IMR-90 (cell line): Measurements from ENCODE around the gene KCNIP1. TPM values are rescaled to one million over a fixed set of nuclear protein-coding genes. Genes with fewer than 3 reads are reported as not detected.

Experiments
- ATAC-seq: fragments of 200-7000 bp; cut with Tn5 transposase; 2 replicates; pipeline ENCODE4 v1.9.1; 2020; ENCODE audit warnings: low read depth, mild to moderate bottlenecking, moderate library complexity
- BruUV-seq: library from RNA; stranded (reverse); fragments of 400-500 nt; replicated peaks from 2 replicates; lab custom pipeline; 2021; lab: Mats Ljungman, UMichigan
- CTCF ChIA-PET: fragments of 300-600 bp; formaldehyde crosslinking; extraction: SDS; loops from one replicate; lab custom pipeline; 2021; ENCODE audit warnings: antibody characterized with exemption; lab: Yijun Ruan, JAX
- POLR2A ChIA-PET: fragments of 300-600 bp; sonication (Branson Sonifier 250); formaldehyde crosslinking; loops from one replicate; lab custom pipeline; 2022; ENCODE audit warnings: antibody characterized with exemption; ENCODE audit not compliant: unreplicated experiment; lab: Charles Lee
- DNase-seq: peaks from one replicate; pipeline ENCODE4 v3.0.0; 2013
- H2AFZ ChIP-seq: replicated peaks from 2 replicates; pipeline ENCODE3; 2013; ENCODE audit warnings: low read length, mild to moderate bottlenecking; ENCODE audit not compliant: poor library complexity
- H2AK5ac ChIP-seq: 2 replicates; pipeline ENCODE4 v1.6.1; 2013; ENCODE audit warnings: low read depth, low read length, inconsistent platforms
- H2AK9ac ChIP-seq: replicated peaks from 2 replicates; pipeline ENCODE3; 2013; ENCODE audit warnings: mild to moderate bottlenecking, low read depth, low read length, moderate library complexity; ENCODE audit not compliant: poor library complexity
- H2BK120ac ChIP-seq: 2 replicates; pipeline ENCODE4 v1.6.1; 2013; ENCODE audit warnings: low read depth, low read length, inconsistent platforms
- H2BK15ac ChIP-seq: 3 replicates; pipeline ENCODE4 v1.6.1; 2013; ENCODE audit warnings: low read depth, low read length, inconsistent platforms
- H2BK20ac ChIP-seq: 2 replicates; pipeline ENCODE4 v1.6.1; 2013; ENCODE audit warnings: low read depth, mild to moderate bottlenecking, inconsistent platforms, low read length, moderate library complexity
- H2BK5ac ChIP-seq: 2 replicates; pipeline ENCODE4 v1.6.1; 2013; ENCODE audit warnings: mild to moderate bottlenecking, low read depth, low read length, inconsistent platforms; ENCODE audit not compliant: poor library complexity, severe bottlenecking
- H3K14ac ChIP-seq: replicated peaks from 2 replicates; pipeline ENCODE4 v1.6.1; 2013; ENCODE audit warnings: low read depth, low read length, inconsistent platforms
- H3K18ac ChIP-seq: 2 replicates; pipeline ENCODE4 v1.6.1; 2013; ENCODE audit warnings: low read depth, low read length, control low read depth
- H3K23ac ChIP-seq: 2 replicates; pipeline ENCODE4 v1.6.1; 2013; ENCODE audit warnings: low read depth, low read length, inconsistent platforms
- H3K27ac ChIP-seq: 2 replicates; pipeline ENCODE4 v1.5.1; 2013; ENCODE audit warnings: mild to moderate bottlenecking, control low read depth, low read length; ENCODE audit not compliant: insufficient read depth
- H3K27me3 ChIP-seq: 2 replicates; pipeline ENCODE4 v1.6.1; 2013; ENCODE audit warnings: low read length; ENCODE audit not compliant: control insufficient read depth, insufficient read depth
- H3K36me3 ChIP-seq: 2 replicates; pipeline ENCODE4 v1.6.1; 2013; ENCODE audit warnings: low read length, mixed read lengths; ENCODE audit not compliant: control insufficient read depth, insufficient read depth
- H3K4ac ChIP-seq: 2 replicates; pipeline ENCODE4 v1.6.1; 2013; ENCODE audit warnings: low read depth, low read length, inconsistent platforms
- H3K4me1 ChIP-seq: 2 replicates; pipeline ENCODE4 v1.6.1; 2013; ENCODE audit warnings: low read length, mixed read lengths; ENCODE audit not compliant: control insufficient read depth, insufficient read depth
- H3K4me2 ChIP-seq: 2 replicates; pipeline ENCODE4 v1.6.1; 2013; ENCODE audit warnings: low read depth, mild to moderate bottlenecking, control low read depth, low read length, moderate library complexity
- H3K4me3 ChIP-seq: 2 replicates; pipeline ENCODE4 v1.5.1; 2013; ENCODE audit warnings: low read depth, mild to moderate bottlenecking, control low read depth, low read length, moderate library complexity; ENCODE audit not compliant: insufficient read depth
- H3K56ac ChIP-seq: 2 replicates; pipeline ENCODE4 v1.6.1; 2013; ENCODE audit warnings: low read length, inconsistent platforms; ENCODE audit not compliant: insufficient read depth; ENCODE audit errors: extremely low read depth
- H3K79me1 ChIP-seq, 2 experiments: 2 replicates each; pipeline ENCODE4 v1.6.1; 2013; ENCODE audit warnings: low read length in 2 of 2, inconsistent platforms in 1 of 2, low read depth in 1 of 2
- H3K9ac ChIP-seq: 2 replicates; pipeline ENCODE4 v1.6.1; 2013; ENCODE audit warnings: low read depth, low read length, control low read depth
- H3K9me1 ChIP-seq: 2 replicates; pipeline ENCODE4 v1.6.1; 2013; ENCODE audit warnings: low read length, inconsistent platforms; ENCODE audit not compliant: insufficient read depth
- H3K9me3 ChIP-seq: 2 replicates; pipeline ENCODE4 v1.6.1; 2013; ENCODE audit warnings: low read length; ENCODE audit not compliant: control insufficient read depth, insufficient read depth
- H4K20me1 ChIP-seq: 2 replicates; pipeline ENCODE4 v1.6.1; 2013; ENCODE audit warnings: low read length, inconsistent platforms; ENCODE audit not compliant: insufficient read depth
- H4K5ac ChIP-seq: 2 replicates; pipeline ENCODE4 v1.6.1; 2013; ENCODE audit warnings: mild to moderate bottlenecking, low read depth, low read length, control low read depth
- H4K8ac ChIP-seq, 2 experiments: 2 replicates each; pipeline ENCODE4 v1.6.1; 2013; ENCODE audit warnings: low read depth in 2 of 2, low read length in 2 of 2, control low read depth in 1 of 2, inconsistent platforms in 1 of 2
- H4K91ac ChIP-seq: 2 replicates; pipeline ENCODE4 v1.6.1; 2013; ENCODE audit warnings: low read depth, low read length, inconsistent platforms; ENCODE audit not compliant: insufficient read depth
- BHLHE40 ChIP-seq: fragments of 150-350 bp; IDR thresholded peaks from 2 replicates; pipeline ENCODE4 v1.6.1; 2016; ENCODE audit warnings: mild to moderate bottlenecking, low read depth, low read length
- CEBPB ChIP-seq: IDR thresholded peaks from 2 replicates; pipeline ENCODE4 v1.6.1; 2012; ENCODE audit warnings: low read depth, low read length, improper control_type of control experiment
- MAFK ChIP-seq: IDR thresholded peaks from 2 replicates; pipeline ENCODE4 v1.6.1; 2012; ENCODE audit warnings: low read depth, low read length, improper control_type of control experiment
- MAZ ChIP-seq: IDR thresholded peaks from 2 replicates; pipeline ENCODE4 v1.6.1; 2012; ENCODE audit warnings: low read depth, mild to moderate bottlenecking, low read length, improper control_type of control experiment, moderate library complexity, borderline replicate concordance
- NFE2L2 ChIP-seq: fragments of 150-350 bp; IDR thresholded peaks from 2 replicates; pipeline ENCODE4 v1.6.1; 2016; ENCODE audit warnings: low read depth, mild to moderate bottlenecking, low read length
- POLR2A ChIP-seq: IDR thresholded peaks from 2 replicates; pipeline ENCODE4 v1.6.1; 2012; ENCODE audit warnings: mild to moderate bottlenecking, low read depth, low read length
- RCOR1 ChIP-seq: IDR thresholded peaks from 2 replicates; pipeline ENCODE4 v1.6.1; 2012; ENCODE audit warnings: mild to moderate bottlenecking, low read length, improper control_type of control experiment; ENCODE audit not compliant: insufficient replicate concordance
- SMC3 ChIP-seq: fragments of 150-350 bp; IDR thresholded peaks from 2 replicates; pipeline ENCODE4 v1.6.1; 2016; ENCODE audit warnings: low read depth, mild to moderate bottlenecking, antibody characterized with exemption, low read length, moderate library complexity
- WGBS, 2 experiments: methylation state at CpG; one replicate each; pipeline versions ENCODE4 v1.1.5 to v1.1.7; 2013; ENCODE audit warnings: missing lambda C conversion rate in 2 of 2; ENCODE audit not compliant: insufficient read length in 1 of 2; ENCODE audit errors: extremely low coverage in 2 of 2; 5-methylcytosine and 5-hydroxymethylcytosine counted together
- dilution Hi-C: fragments of 300-500 bp; cut with HindIII; formaldehyde crosslinking; loops from one replicate; pipeline ENCODE4 v1.14.3; 2018; ENCODE audit warnings: low sequenced_read_pairs; ENCODE audit not compliant: unreplicated experiment
- in situ Hi-C: fragments of 300-500 bp; cut with MboI; formaldehyde crosslinking; loops from 3 replicates; pipeline ENCODE4 v1.14.3; 2019; ENCODE audit warnings: low sequenced_read_pairs, inconsistent platforms, mixed read lengths
- intact Hi-C: fragments of 100-400 bp; cut with micrococcal nuclease; formaldehyde crosslinking; loops from 2 replicates; pipeline ENCODE4 v1.10.0; 2022
- polyA plus RNA-seq, 3 experiments: library from polyadenylated mRNA; depleted of rRNA; stranded (reverse); fragments of >200 nt; gene quantifications; 2 replicates each; pipeline ENCODE4 v1.2.3, GENCODE V29; 2012; ENCODE audit warnings: low replicate concordance in 1 of 3
- total RNA-seq: library from RNA; depleted of rRNA; stranded (reverse); fragments of >200 nt; gene quantifications from 2 replicates; pipeline ENCODE4 v1.2.3, GENCODE V29; 2012

KCNIP1 gene
- total and polyA plus RNA-seq, 2 of the 4 experiments (the other 2 are of a cell fraction) = not detected

DNA sequence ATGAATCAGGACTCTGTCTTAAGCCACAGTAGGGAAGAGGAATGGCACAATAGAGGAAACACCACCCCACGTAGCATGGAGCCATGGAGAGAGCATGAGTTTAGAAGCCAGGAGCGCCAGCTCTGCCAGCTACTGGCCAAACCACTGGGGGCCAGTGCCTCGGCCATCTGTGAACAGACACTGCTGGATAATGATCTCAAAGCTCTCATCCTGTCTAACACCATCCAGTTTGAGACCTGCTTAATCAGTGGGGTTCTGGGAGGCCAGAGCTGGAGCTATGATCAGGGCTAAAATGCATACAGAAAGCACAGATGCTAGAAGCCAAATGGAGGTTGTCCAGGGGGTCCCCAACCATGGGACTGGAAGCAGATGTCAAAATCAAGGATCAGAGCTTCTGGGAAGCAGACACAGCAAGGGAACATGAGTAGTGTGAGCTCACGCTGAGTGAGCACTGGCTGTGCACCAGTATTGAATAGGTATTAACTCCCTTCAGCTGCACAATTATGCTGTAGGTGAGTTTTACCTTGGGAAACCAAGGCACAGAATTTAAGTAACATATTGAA lies 92.7 kb downstream of the KCNIP1 start:
- BruUV-seq = no TSS peak
- H3K4me2 ChIP-seq = no peak overlapping the region
- no peak overlapping the region for H2BK120ac ChIP-seq

More for the DNA sequence above, 92.7 kb downstream of the KCNIP1 start:
- H4K20me1 ChIP-seq = no peaks in the 10 kb centered on the region
- H3K9me3 ChIP-seq = no peaks in the 10 kb centered on the region
- ATAC-seq = no peak
- H4K5ac ChIP-seq = no peak overlapping the region
- H3K36me3 ChIP-seq = no peaks in the 10 kb centered on the region
- DNase-seq = no peak
- H2BK5ac ChIP-seq = no peak overlapping the region
- H3K14ac ChIP-seq = no peak overlapping the region
- dilution Hi-C loops (no loop called here), in situ Hi-C loops (no loop called here), intact Hi-C loops (no loop called here)
- H3K23ac ChIP-seq = no peak overlapping the region
- WGBS, 2 experiments = no CpG with 5 or more reads among the region's 4 CpGs
- H3K27ac ChIP-seq = no peak overlapping the region
- H2AFZ ChIP-seq = no peak overlapping the region
- no peak overlapping the region for H3K4me3 ChIP-seq
- H2AK9ac ChIP-seq = no peak overlapping the region
- ChIA-PET CTCF (interaction anchor here (0.9 kb wide), 1 partner anchor 371 kb away, joined by 3 read pairs; no protein-coding TSS in a partner anchor), POLR2A (no interaction called here)
- H2BK15ac ChIP-seq = no peak overlapping the region
- no peaks in the 10 kb centered on the region for H3K9me1 ChIP-seq
- H2BK20ac ChIP-seq = no peak overlapping the region
- H3K27me3 ChIP-seq = peaks cover 2% of the 10 kb centered on the region
- H3K4ac ChIP-seq = no peak overlapping the region
- H4K8ac ChIP-seq = no peak overlapping the region
- no peaks in the 10 kb centered on the region; the same call in 1 of the 2 replicates for H3K4me1 ChIP-seq
- no peak overlapping the region for H4K91ac ChIP-seq
- no peak overlapping the region for H3K56ac ChIP-seq
- TF ChIP-seq CEBPB = no peak
- TF ChIP-seq RCOR1 = no peak
- TF ChIP-seq SMC3 = no peak
- no peak for TF ChIP-seq MAFK
- no peak for TF ChIP-seq MAZ
- no peak for TF ChIP-seq NFE2L2
- no peak for TF ChIP-seq BHLHE40
- TF ChIP-seq POLR2A = no peak
- no peak overlapping the region for H3K9ac ChIP-seq
- H3K18ac ChIP-seq = no peak overlapping the region
- H3K79me1 ChIP-seq = no peaks in the 10 kb centered on the region
- no peak overlapping the region for H2AK5ac ChIP-seq
